ENCODE measurements around the gene GAGE10. TPM values are rescaled to one million over a fixed set of nuclear protein-coding genes. Genes with fewer than 3 reads are reported as not detected.

Gene GAGE10
- total and polyA plus RNA-seq, 4 donors: not detected

GRCh38 chrX:49269010-49269766, 34.3 kb upstream of the GAGE10 start:
- H3K4me1 ChIP-seq (ENCODE audit: control insufficient read depth in 5 of 5, insufficient read depth in 5 of 5, low read length in 5 of 5): peaks cover 0 to 9% (median 6%) of the 10 kb centered on the region in 5 donors
- peak overlapping the region; percentile 69 to 89 for H3K9ac ChIP-seq (ENCODE audit: insufficient read depth in 1 of 2, low read length in 2 of 2)
- ATAC-seq (ENCODE audit: insufficient read depth, low FRiP score) (peak; percentile 88), DNase-seq (peak; percentile 98 to 99 (median 98))
- peak overlapping the region; percentile 93 for H3K27ac ChIP-seq (ENCODE audit: low read depth in 1 of 2, low read length in 1 of 2)
- H3K27me3 ChIP-seq (ENCODE audit: control insufficient read depth in 3 of 3, insufficient read depth in 3 of 3, low read length in 2 of 3): no peaks in the 10 kb centered on the region
- no peak for TF ChIP-seq CTCF (IDR thresholded peaks at IDR 0.05; ENCODE audit: control extremely low read depth, extremely low read depth)
- peaks cover 0 to 3% (median 0%) of the 10 kb centered on the region in 4 donors for H3K9me3 ChIP-seq (ENCODE audit: control insufficient read depth in 4 of 4, insufficient read depth in 3 of 4, low read length in 3 of 4)
- H3K4me3 ChIP-seq: peak overlapping the region; percentile 34
- 1 to 40% methylated on average over 44 to 45 of the region's 45 CpGs for WGBS, 2 donors
- H3K36me3 ChIP-seq (ENCODE audit: control insufficient read depth in 4 of 4, insufficient read depth in 4 of 4, low read length in 4 of 4): no peaks in the 10 kb centered on the region

- Histone ChIP-seq H3K9me3 (ENCODE audit: control insufficient read depth in 4 of 4, insufficient read depth in 3 of 4, low read length in 3 of 4) (peaks cover 0 to 3% (median 0%) of the 10 kb centered on the region in 4 donors), H3K4me1 (ENCODE audit: control insufficient read depth in 5 of 5, insufficient read depth in 5 of 5, low read length in 5 of 5) (peaks cover 0 to 9% (median 6%) of the 10 kb centered on the region in 5 donors), H3K4me3 (peak within 1 kb of the TSS; percentile 54), H3K9ac (ENCODE audit: insufficient read depth in 1 of 2, low read length in 2 of 2) (peak within 1 kb of the TSS; percentile 69 to 89), H3K36me3 (ENCODE audit: control insufficient read depth in 4 of 4, insufficient read depth in 4 of 4, low read length in 4 of 4) (no peaks in the 10 kb centered on the region), H3K27me3 (ENCODE audit: control insufficient read depth in 3 of 3, insufficient read depth in 3 of 3, low read length in 2 of 3) (no peaks in the 10 kb centered on the region), H3K27ac (ENCODE audit: low read depth in 1 of 2, low read length in 1 of 2) (peak within 1 kb of the TSS; percentile 93 to 96)
- ATAC-seq (ENCODE audit: insufficient read depth, low FRiP score) (peak; percentile 10), DNase-seq (no peak)
- 0 to 43% methylated on average over 8 to 70 of the region's 70 CpGs for WGBS, 2 donors
- no peak for TF ChIP-seq CTCF (IDR thresholded peaks at IDR 0.05; ENCODE audit: control extremely low read depth, extremely low read depth)
These were observed 33.6 kb upstream of the GAGE10 start, which contains the start of gene PPP1R3F for GRCh38 chrX:49269767-49270248. TSS of gene PPP1R3F (plus strand) at chrX:49269793. CDS start at chrX:49269870, 77 bp downstream.

- no peak for ATAC-seq (ENCODE audit: insufficient read depth, low FRiP score)
- Histone ChIP-seq H3K9ac (ENCODE audit: insufficient read depth in 1 of 2, low read length in 2 of 2) (peak overlapping the region in 1 of 2 donors; percentile 37), H3K27ac (ENCODE audit: low read depth in 1 of 2, low read length in 1 of 2) (peak overlapping the region; percentile 92 to 96), H3K9me3 (ENCODE audit: control insufficient read depth in 4 of 4, insufficient read depth in 3 of 4, low read length in 3 of 4) (peaks cover 0 to 3% (median 0%) of the 10 kb centered on the region in 4 donors), H3K27me3 (ENCODE audit: control insufficient read depth in 3 of 3, insufficient read depth in 3 of 3, low read length in 2 of 3) (no peaks in the 10 kb centered on the region), H3K4me1 (ENCODE audit: control insufficient read depth in 5 of 5, insufficient read depth in 5 of 5, low read length in 5 of 5) (peaks cover 0 to 9% (median 6%) of the 10 kb centered on the region in 5 donors), H3K4me3 (peak overlapping the region; percentile 54), H3K36me3 (ENCODE audit: control insufficient read depth in 4 of 4, insufficient read depth in 4 of 4, low read length in 4 of 4) (no peaks in the 10 kb centered on the region)
- DNase-seq: no peak
- WGBS, 2 donors: 70 to 81% methylated on average over 14 to 66 of the region's 66 CpGs
- TF ChIP-seq CTCF (IDR thresholded peaks at IDR 0.05; ENCODE audit: control extremely low read depth, extremely low read depth): no peak
These were observed 33.1 kb upstream of the GAGE10 start for GRCh38 chrX:49270249-49270921.

Data from lung (tissue), 12 donors.